Keratinocyte (primary cell): Measurements from ENCODE around the gene SIGLEC9.

Experiments
- EZH2 ChIP-seq: IDR thresholded peaks from one replicate; pipeline ENCODE4 v1.6.1; 2012; ENCODE audit warnings: inconsistent platforms, mild to moderate bottlenecking, low read length, moderate library complexity
- TF ChIP-seq, protein P1 (sequence below), 3 experiments: IDR thresholded peaks in 1 of 3; conservative IDR thresholded peaks in 1 of 3; optimal IDR thresholded peaks in 1 of 3; 2 replicates in 2 of 3; 3 replicates in 1 of 3; pipeline versions ENCODE3 to v1.5.1; 2011; ENCODE audit warnings: low read length in 3 of 3, mild to moderate bottlenecking in 3 of 3, moderate library complexity in 2 of 3, control low read depth in 1 of 3, inconsistent platforms in 1 of 3; ENCODE audit not compliant: insufficient read depth in 2 of 3; ENCODE audit errors: extremely low read depth in 1 of 3

DNA sequence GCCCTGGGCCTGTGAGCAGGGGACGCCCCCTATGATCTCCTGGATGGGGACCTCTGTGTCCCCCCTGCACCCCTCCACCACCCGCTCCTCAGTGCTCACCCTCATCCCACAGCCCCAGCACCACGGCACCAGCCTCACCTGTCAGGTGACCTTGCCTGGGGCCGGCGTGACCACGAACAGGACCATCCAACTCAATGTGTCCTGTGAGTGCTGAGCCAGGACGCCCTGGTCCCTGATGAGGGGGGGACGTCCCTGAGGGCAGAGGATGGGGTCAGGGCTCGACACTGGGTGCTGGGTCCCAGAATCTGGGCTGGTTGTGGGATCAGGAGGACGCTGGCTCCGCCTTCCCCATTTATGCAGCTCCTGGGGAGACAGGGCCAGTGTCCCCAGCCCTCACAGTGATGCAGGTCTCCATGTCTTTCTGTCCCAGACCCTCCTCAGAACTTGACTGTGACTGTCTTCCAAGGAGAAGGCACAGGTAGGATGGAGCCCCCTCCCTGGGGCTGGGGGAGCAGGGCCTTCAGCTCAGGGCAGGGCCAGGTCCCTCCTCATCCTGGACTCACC, 19.9 kb downstream of the SIGLEC9 start:
- TF ChIP-seq, protein P1, sequence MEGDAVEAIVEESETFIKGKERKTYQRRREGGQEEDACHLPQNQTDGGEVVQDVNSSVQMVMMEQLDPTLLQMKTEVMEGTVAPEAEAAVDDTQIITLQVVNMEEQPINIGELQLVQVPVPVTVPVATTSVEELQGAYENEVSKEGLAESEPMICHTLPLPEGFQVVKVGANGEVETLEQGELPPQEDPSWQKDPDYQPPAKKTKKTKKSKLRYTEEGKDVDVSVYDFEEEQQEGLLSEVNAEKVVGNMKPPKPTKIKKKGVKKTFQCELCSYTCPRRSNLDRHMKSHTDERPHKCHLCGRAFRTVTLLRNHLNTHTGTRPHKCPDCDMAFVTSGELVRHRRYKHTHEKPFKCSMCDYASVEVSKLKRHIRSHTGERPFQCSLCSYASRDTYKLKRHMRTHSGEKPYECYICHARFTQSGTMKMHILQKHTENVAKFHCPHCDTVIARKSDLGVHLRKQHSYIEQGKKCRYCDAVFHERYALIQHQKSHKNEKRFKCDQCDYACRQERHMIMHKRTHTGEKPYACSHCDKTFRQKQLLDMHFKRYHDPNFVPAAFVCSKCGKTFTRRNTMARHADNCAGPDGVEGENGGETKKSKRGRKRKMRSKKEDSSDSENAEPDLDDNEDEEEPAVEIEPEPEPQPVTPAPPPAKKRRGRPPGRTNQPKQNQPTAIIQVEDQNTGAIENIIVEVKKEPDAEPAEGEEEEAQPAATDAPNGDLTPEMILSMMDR (optimal IDR thresholded peaks at IDR 0.05 in 1 of 3, IDR thresholded peaks at IDR 0.05 in 1 of 3, conservative IDR thresholded peaks at IDR 0.05 in 1 of 3; ENCODE audit: extremely low read depth in 1 of 3, insufficient read depth in 2 of 3, low read length in 3 of 3): no peak
- no peak for TF ChIP-seq EZH2
